ENCODE results near the gene DUSP18.

DNA sequence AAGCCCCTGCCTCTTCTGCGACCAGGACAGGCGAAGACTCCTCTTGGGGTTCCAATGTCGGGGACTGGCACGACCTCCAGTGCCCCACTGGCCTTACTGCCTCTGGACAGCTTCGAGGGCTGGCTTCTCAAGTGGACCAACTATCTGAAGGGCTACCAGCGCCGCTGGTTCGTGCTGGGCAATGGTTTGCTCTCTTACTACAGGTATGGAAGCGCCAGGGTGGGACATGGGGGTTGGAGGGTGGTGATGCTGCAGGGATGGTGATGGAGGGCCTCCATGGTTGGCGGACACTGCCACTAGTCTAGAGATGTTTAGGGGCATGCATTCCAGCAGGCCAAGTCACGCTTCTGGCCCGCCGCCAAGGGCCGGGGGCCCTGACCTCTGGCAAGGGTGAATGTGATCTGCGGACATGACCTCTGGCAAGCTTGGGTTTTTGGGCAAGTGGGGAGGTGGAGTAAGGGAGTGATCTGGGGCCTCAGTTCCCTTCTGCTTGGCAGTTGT, 27.7 kb upstream of the DUSP18 start:
- TF ChIP-seq GATA2 (IDR thresholded peaks at IDR 0.05; ENCODE audit: low read depth, low read length) (no peak), GATA3 (IDR thresholded peaks at IDR 0.05; ENCODE audit: low read depth, low read length) (no peak)

Measured in SH-SY5Y (cell line).